NCI-H345 treated with DMSO at 0.1 percent for 48 hours (cell line): Measurements from ENCODE around the gene ARHGAP5.
A peak's percentile ranks its signal among the peaks of the same experiment; 100 is the strongest.

Experiments
- DNase-seq: peaks from one replicate; lab custom pipeline; 2025; ENCODE audit not compliant: unreplicated experiment; lab: John Stamatoyannopoulos, UW

The ARHGAP5 gene

GRCh38 chr14:32074887-32075572 is 2.1 kb upstream of the ARHGAP5 start:
- DNase-seq: no peak

GRCh38 chr14:32075672-32076277 is 1.3 kb upstream of the ARHGAP5 start:
- no peak for DNase-seq

- peak; percentile 83 for DNase-seq
Observed at GRCh38 chr14:32076278-32077080, 625 bp upstream of the ARHGAP5 start.

GRCh38 chr14:32078023-32078857 is 1.1 kb downstream of the ARHGAP5 start:
- peak; percentile 43 for DNase-seq

- no peak for DNase-seq
Observed at GRCh38 chr14:32078858-32079216, 1.7 kb downstream of the ARHGAP5 start.

GRCh38 chr14:32079264-32079663 is 2.2 kb downstream of the ARHGAP5 start:
- DNase-seq: no peak

- DNase-seq: no peak
Observed at GRCh38 chr14:32080001-32080510, 3.0 kb downstream of the ARHGAP5 start.

GRCh38 chr14:32081901-32082300 is 4.8 kb downstream of the ARHGAP5 start:
- DNase-seq: no peak

- DNase-seq: no peak
Observed at GRCh38 chr14:32083315-32083624, 6.2 kb downstream of the ARHGAP5 start.

- no peak for DNase-seq
Observed at GRCh38 chr14:32083789-32084188, 6.7 kb downstream of the ARHGAP5 start.

GRCh38 chr14:32085182-32085844 is 8.2 kb downstream of the ARHGAP5 start:
- no peak for DNase-seq

- no peak for DNase-seq
Observed at GRCh38 chr14:32085845-32086383, 8.8 kb downstream of the ARHGAP5 start.

GRCh38 chr14:32087173-32087861 is 10.2 kb downstream of the ARHGAP5 start:
- no peak for DNase-seq

GRCh38 chr14:32087907-32088306 is 10.8 kb downstream of the ARHGAP5 start:
- DNase-seq: no peak

- no peak for DNase-seq
Observed at GRCh38 chr14:32090686-32091085, 13.6 kb downstream of the ARHGAP5 start.

GRCh38 chr14:32099473-32099872 is 22.4 kb downstream of the ARHGAP5 start:
- no peak for DNase-seq

GRCh38 chr14:32100175-32100574 is 23.1 kb downstream of the ARHGAP5 start:
- DNase-seq: no peak

- DNase-seq: no peak
Observed at GRCh38 chr14:32102152-32102787, 25.2 kb downstream of the ARHGAP5 start.

GRCh38 chr14:32102968-32103367 is 25.9 kb downstream of the ARHGAP5 start:
- DNase-seq: no peak
